Measurements from ENCODE around the gene ABCC8.

Gene ABCC8

DNA sequence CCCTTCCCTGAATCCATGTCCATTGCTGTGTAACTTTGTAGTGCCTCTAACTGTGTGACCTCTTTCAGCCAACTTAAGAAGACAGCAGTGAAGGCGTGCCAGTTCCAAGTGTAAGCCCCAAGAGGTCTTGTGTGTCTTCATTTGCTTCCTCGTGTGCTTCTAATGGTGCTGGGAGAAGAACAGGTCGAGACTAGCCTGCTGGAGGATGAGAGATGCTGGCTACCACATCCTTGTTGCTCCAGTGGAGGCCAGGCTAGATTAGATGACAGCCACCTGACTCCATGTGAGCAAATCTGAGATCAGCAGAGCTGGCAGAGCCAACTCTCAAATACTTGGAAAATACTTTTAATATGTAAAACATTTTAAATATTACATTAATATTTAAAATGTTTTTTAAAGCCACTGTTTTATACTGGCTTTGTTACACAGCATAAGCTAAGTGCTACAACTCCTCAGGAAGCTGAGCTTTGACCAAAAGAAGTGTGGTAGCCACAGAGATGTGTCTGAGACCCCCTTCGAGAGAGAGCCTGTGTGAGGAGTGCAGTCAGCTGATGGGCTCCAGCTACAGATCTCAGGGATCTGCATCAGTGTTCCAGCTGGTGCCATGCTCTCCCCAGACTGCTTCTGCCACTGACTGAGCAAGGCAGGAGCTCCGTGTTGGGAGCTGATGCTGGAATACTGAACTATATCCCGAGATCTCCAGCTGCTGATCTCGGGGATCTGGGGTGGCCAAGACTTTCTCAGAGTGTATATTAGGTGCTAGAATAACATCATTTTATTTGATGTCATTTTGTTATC, 97.1 kb downstream of the ABCC8 start:
- DNase-seq: no peak
- TF ChIP-seq CTCF (IDR thresholded peaks at IDR 0.05; ENCODE audit: low read depth, low read length, missing control alignments): no peak

DNA sequence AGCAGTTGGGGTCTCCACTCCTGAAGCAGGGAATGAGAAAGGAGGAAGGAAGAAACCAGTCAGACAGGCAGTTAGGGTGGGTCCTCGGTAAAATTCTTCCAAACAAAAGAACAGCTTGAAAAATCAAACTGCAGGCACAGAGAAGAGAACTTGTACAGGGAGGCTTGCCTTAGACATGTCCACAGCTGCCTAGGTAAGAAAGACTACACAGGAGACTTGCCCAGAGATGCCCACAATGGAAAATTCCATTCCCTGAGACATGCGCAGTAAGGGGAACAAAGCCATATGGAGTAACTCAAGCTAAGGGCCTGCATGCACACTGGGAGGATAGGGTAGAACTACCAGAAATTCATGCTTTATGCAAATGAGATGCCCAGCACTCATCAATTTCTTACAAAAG, 98.0 kb downstream of the ABCC8 start:
- no peak overlapping the region for H3K27ac ChIP-seq
- in situ Hi-C loops (cut with HindIII; ENCODE audit: low pct_ligation_motif_present, low sequenced_read_pairs): no loop called here
- no peak for TF ChIP-seq CTCF (IDR thresholded peaks at IDR 0.05; ENCODE audit: low read depth, low read length, missing control alignments)
- no peak for DNase-seq
- no peak overlapping the region for H3K4me3 ChIP-seq (ENCODE audit: low read depth, low read length)
- H3K36me3 ChIP-seq (replicated peaks): peaks cover 8% of the 10 kb centered on the region
- no peaks in the 10 kb centered on the region for H3K27me3 ChIP-seq (replicated peaks)

More for the DNA sequence above, 97.1 kb downstream of the ABCC8 start:
- H3K27ac ChIP-seq: no peak overlapping the region
- H3K27me3 ChIP-seq (replicated peaks): no peaks in the 10 kb centered on the region
- H3K36me3 ChIP-seq (replicated peaks): peaks cover 6% of the 10 kb centered on the region
- in situ Hi-C loops (cut with HindIII; ENCODE audit: low pct_ligation_motif_present, low sequenced_read_pairs): no loop called here
- no peak overlapping the region for H3K4me3 ChIP-seq (ENCODE audit: low read depth, low read length)

DNA sequence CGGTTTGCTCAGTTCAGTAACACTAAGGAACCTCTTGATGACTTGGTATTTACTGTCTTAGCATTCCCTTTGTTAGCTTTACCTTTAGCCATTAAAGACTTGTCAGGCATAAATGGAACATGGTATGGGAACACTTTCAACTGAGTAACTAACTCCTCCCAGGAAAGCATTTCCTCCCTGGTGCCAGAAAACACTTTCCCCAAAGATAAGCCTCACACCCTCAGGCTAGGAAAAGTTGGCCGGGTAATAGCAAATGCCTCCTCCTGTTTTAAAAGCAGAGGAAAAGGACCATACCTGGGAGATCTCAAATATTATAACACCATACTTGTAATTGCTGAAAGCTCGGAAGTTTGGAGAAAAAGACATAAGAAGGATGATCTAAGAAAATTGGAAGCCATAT, 100.2 kb downstream of the ABCC8 start:
- in situ Hi-C loops (cut with HindIII; ENCODE audit: low pct_ligation_motif_present, low sequenced_read_pairs): no loop called here
- no peak for TF ChIP-seq CTCF (IDR thresholded peaks at IDR 0.05; ENCODE audit: low read depth, low read length, missing control alignments)
- H3K4me3 ChIP-seq (ENCODE audit: low read depth, low read length): no peak overlapping the region
- H3K27ac ChIP-seq: no peak overlapping the region
- no peak for DNase-seq
- no peaks in the 10 kb centered on the region for H3K27me3 ChIP-seq (replicated peaks)
- H3K36me3 ChIP-seq (replicated peaks): peaks cover 28% of the 10 kb centered on the region

DNA sequence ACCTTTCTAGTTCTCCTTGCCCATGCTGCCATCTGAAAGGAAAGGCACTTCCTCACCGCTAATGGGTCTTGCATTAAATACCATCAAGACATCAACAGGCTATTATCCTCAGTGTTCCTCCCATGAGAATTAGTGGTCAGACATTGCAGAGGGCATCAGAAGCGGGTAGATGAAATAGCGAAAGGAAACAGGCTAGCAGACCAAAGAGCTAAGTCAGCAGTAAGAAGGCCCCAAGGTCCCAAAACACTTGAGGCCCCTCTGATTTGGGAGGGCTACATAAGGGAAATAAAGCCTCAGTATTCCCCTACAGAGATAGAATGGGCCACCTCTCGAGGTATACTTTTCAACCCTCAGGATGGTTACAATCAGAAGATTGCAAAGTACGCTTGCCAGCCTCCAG, 101.1 kb downstream of the ABCC8 start:
- in situ Hi-C loops (cut with HindIII; ENCODE audit: low pct_ligation_motif_present, low sequenced_read_pairs): no loop called here
- H3K27ac ChIP-seq: no peak overlapping the region
- no peak overlapping the region for H3K4me3 ChIP-seq (ENCODE audit: low read depth, low read length)
- peaks cover 35% of the 10 kb centered on the region for H3K36me3 ChIP-seq (replicated peaks)
- no peaks in the 10 kb centered on the region for H3K27me3 ChIP-seq (replicated peaks)
- no peak for TF ChIP-seq CTCF (IDR thresholded peaks at IDR 0.05; ENCODE audit: low read depth, low read length, missing control alignments)
- DNase-seq: no peak

DNA sequence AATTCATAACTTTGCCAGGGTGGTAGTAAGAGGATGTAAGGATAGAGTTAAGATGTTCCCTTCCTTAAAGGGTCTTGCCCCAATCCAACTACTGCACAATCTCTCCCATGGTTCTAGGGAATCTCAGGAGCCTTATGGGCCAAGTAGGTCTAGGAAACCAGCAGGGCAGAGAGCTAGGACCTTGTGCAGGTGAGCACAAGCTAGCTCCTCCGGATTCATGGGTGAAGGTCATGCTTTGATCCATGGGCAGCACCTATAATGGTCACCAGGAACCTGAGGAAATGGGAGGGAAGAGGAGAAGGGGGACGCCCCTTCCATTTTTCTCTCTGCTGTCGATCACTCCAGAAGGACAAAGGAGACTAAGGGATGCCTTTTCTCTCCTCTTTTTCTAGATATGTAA, 105.0 kb downstream of the ABCC8 start:
- Histone ChIP-seq H3K27ac (no peak overlapping the region), H3K36me3 (replicated peaks) (peaks cover 58% of the 10 kb centered on the region), H3K4me3 (ENCODE audit: low read depth, low read length) (no peak overlapping the region), H3K27me3 (replicated peaks) (no peaks in the 10 kb centered on the region)
- no peak for TF ChIP-seq CTCF (IDR thresholded peaks at IDR 0.05; ENCODE audit: low read depth, low read length, missing control alignments)
- DNase-seq: no peak
- in situ Hi-C loops (cut with HindIII; ENCODE audit: low pct_ligation_motif_present, low sequenced_read_pairs): no loop called here

Data from brain microvascular endothelial cell (primary cell).